Thoracic aorta (tissue), 2 donors: ENCODE measurements around the gene PPEF2. TPM values are rescaled to one million over a fixed set of nuclear protein-coding genes. Genes with fewer than 3 reads are reported as not detected.
A peak's percentile ranks its signal among the peaks of the same experiment; 100 is the strongest.

Experiments used
- ATAC-seq: fragments of 150-250 bp; one replicate; pipeline ENCODE4 v1.8.0; 2017; ENCODE audit warnings: low read depth; ENCODE audit not compliant: insufficient number of reproducible peaks, low FRiP score
- DNase-seq: peaks from one replicate; pipeline ENCODE4 v3.0.0-alpha.2; 2020; ENCODE audit warnings: low spot score
- H3K27ac ChIP-seq, 2 donors: fragments of 200-600 bp; sonication (generic); 1 replicate in 1 of 2; 2 replicates in 1 of 2; pipeline ENCODE4 v1.5.1; 2016; ENCODE audit warnings: mild to moderate bottlenecking in 2 of 2, moderate library complexity in 2 of 2
- H3K27me3 ChIP-seq: fragments of 200-600 bp; sonication (generic); replicated peaks from 2 replicates; pipeline ENCODE4 v1.6.0; 2016; ENCODE audit warnings: mild to moderate bottlenecking; ENCODE audit not compliant: insufficient read depth
- H3K36me3 ChIP-seq: fragments of 200-600 bp; sonication (generic); one replicate; pipeline ENCODE4 v1.5.1; 2016
- H3K4me1 ChIP-seq, 2 donors: fragments of 200-600 bp; sonication (generic); 1 replicate in 1 of 2; 2 replicates in 1 of 2; pipeline versions ENCODE4 v1.5.1 to v1.6.0; 2016; ENCODE audit warnings: low read depth in 2 of 2, mild to moderate bottlenecking in 1 of 2; ENCODE audit not compliant: control insufficient read depth in 1 of 2
- H3K4me3 ChIP-seq: fragments of 200-600 bp; sonication (generic); 2 replicates; pipeline ENCODE4 v1.5.1; 2016; ENCODE audit warnings: mild to moderate bottlenecking
- H3K9me3 ChIP-seq: fragments of 200-600 bp; sonication (generic); 2 replicates; pipeline ENCODE4 v1.5.1; 2016
- total RNA-seq, 2 donors: library from RNA; depleted of rRNA; stranded (reverse); fragments of >200 nt; gene quantifications; one replicate each; pipeline versions ENCODE4 v1.1.0 to v1.2.3, GENCODE V29; 2016
- TF ChIP-seq, protein P1 (sequence below): fragments of 200-600 bp; sonication (generic); IDR thresholded peaks from one replicate; pipeline ENCODE4 v1.5.1; 2019; ENCODE audit warnings: antibody characterized with exemption

PPEF2 gene
- total RNA-seq, 2 donors from 2014 or later = 0.21 TPM; not detected in 1

DNA sequence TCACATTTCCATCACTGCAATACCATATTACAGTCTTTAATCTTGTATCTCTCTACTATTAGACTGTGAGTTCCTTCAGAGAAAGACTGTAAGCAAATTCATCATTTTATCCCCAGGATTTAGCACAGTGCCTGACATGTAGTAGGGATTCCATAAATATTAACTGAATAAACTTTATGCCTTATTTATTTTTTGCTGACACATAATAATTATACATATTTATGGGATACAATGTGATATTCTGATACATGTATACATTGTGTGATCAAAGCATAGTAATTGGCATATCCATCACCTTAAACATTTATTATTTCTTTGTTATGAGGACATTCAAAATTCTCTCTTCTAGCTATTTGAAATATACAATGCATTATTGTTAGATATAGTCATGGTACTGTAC, 3.7 kb downstream of the PPEF2 start:
- H3K4me3 ChIP-seq = no peak overlapping the region
- no peaks in the 10 kb centered on the region for H3K36me3 ChIP-seq
- no peak for ATAC-seq
- no peaks in the 10 kb centered on the region for H3K4me1 ChIP-seq
- TF ChIP-seq, protein P1, sequence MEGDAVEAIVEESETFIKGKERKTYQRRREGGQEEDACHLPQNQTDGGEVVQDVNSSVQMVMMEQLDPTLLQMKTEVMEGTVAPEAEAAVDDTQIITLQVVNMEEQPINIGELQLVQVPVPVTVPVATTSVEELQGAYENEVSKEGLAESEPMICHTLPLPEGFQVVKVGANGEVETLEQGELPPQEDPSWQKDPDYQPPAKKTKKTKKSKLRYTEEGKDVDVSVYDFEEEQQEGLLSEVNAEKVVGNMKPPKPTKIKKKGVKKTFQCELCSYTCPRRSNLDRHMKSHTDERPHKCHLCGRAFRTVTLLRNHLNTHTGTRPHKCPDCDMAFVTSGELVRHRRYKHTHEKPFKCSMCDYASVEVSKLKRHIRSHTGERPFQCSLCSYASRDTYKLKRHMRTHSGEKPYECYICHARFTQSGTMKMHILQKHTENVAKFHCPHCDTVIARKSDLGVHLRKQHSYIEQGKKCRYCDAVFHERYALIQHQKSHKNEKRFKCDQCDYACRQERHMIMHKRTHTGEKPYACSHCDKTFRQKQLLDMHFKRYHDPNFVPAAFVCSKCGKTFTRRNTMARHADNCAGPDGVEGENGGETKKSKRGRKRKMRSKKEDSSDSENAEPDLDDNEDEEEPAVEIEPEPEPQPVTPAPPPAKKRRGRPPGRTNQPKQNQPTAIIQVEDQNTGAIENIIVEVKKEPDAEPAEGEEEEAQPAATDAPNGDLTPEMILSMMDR = no peak
- no peak for DNase-seq
- H3K27ac ChIP-seq = no peak overlapping the region
- no peaks in the 10 kb centered on the region for H3K27me3 ChIP-seq
- H3K9me3 ChIP-seq = no peaks in the 10 kb centered on the region

DNA sequence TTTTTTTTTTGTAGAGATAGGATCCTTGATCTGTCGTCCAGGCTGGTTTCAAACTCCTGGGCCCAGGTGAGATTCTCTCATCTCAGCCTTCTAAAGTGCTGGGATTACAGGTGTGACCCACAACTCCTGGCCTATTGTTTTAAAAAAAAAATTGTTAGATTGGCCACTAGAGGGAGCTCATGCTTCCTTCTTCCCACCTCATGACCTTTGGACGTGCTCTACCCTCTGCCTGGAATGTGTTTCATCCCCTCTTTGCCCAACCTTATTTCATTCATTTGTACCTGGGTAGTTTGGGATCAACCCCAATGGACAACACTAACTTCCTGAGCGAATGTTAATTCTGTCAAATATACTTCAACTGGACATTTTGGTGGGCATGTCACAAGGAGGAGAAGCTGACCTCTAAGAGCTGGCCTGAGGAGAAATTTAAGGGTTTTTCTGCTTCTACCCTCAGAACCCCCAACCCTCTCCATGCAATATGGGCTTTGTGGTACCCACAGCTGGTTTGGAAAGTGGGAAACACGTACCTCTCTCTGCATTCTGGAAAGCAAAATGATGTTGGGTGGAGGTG, 6.4 kb downstream of the PPEF2 start:
- H3K27me3 ChIP-seq = no peaks in the 10 kb centered on the region
- H3K9me3 ChIP-seq = no peaks in the 10 kb centered on the region
- ATAC-seq (no peak), DNase-seq (no peak)
- H3K4me1 ChIP-seq = no peaks in the 10 kb centered on the region
- no peaks in the 10 kb centered on the region for H3K36me3 ChIP-seq
- TF ChIP-seq, protein P1 = peak; percentile 49
- no peak overlapping the region for H3K4me3 ChIP-seq
- H3K27ac ChIP-seq = no peak overlapping the region

DNA sequence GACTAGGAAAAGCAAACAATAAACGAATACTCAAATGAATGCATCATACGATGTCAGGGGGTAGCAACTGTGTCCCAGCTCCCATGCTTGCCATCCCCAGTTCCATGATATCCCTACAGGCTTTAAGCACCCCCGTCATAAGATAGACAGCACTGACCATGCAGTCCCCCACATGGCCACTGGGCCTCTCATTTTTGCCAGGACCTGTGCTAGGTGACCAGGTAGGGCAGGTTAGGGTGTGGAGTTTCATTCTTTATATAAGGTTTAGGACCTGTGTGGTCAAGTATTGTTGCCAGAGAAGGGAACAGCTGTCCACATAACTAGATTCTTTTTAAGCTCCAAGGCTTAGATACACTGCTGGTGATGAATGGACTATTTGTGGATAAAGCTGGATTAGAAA, 9.7 kb downstream of the PPEF2 start:
- Histone ChIP-seq H3K27ac (no peak overlapping the region), H3K9me3 (no peaks in the 10 kb centered on the region), H3K4me1 (no peaks in the 10 kb centered on the region), H3K36me3 (no peaks in the 10 kb centered on the region), H3K4me3 (no peak overlapping the region), H3K27me3 (no peaks in the 10 kb centered on the region)
- TF ChIP-seq, protein P1 = no peak
- ATAC-seq (no peak), DNase-seq (no peak)

DNA sequence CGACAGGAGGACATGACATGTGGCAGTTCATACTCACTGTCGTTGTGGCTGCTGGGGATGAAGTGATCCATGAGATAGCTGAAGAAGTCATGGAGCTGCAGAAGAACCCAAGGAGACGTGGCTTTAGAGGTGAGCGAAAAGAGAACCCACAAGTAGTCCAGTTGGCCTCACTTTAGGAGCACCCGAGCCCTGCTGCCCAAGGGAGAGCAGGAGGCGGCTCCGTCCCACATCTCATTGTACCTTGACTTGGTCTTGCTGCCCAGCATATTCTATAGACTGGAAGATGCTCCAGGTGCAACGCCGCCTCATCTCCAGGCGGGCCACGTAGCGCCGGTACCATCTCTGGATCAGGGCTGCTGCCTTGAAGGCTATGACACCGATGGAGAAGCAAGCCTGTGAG, 10.6 kb downstream of the PPEF2 start:
- H3K27ac ChIP-seq = no peak overlapping the region

DNA sequence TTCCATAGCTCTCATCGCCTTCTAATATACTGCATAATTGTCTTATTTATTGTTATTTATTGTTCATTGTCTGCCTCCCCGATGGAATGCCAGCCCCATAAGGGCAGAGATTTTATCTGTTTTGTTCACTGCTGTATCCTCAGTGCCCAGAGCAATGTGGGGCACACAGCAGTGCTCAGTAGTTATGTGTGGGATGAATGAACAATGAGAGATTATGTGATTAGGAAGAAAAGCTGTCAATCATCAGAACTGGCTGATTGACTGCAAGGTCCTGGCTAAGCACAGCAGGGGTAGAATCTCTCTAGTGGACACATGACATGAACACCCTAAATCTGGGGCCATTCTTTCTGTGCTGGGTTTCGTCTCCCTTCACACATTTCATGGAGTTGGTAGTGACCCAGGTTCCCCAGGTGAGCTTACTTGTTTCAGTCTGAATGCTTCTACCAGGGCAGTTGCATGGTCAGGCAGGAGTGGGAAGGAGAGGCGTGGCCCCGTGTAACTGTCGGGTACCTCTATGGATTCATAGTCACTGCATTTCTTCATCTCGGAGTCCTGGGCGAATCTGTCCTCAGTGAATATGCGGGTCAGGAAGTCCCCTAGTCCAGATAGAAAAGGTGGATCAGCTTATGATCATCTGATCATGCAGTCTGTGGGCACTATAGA, 12.6 kb downstream of the PPEF2 start:
- no peak for ATAC-seq
- Histone ChIP-seq H3K4me1 (no peaks in the 10 kb centered on the region), H3K27me3 (no peaks in the 10 kb centered on the region), H3K27ac (no peak overlapping the region), H3K4me3 (no peak overlapping the region), H3K36me3 (no peaks in the 10 kb centered on the region), H3K9me3 (no peaks in the 10 kb centered on the region)
- no peak for DNase-seq
- TF ChIP-seq, protein P1 = no peak

More for the DNA sequence above, 10.6 kb downstream of the PPEF2 start:
- TF ChIP-seq, protein P1 = no peak
- no peaks in the 10 kb centered on the region for H3K36me3 ChIP-seq
- H3K4me3 ChIP-seq = no peak overlapping the region
- no peaks in the 10 kb centered on the region for H3K27me3 ChIP-seq
- H3K4me1 ChIP-seq = no peaks in the 10 kb centered on the region
- H3K9me3 ChIP-seq = no peaks in the 10 kb centered on the region
- ATAC-seq = no peak
- no peak for DNase-seq
